ENCODE results near the gene DOCK6.

Gene DOCK6

GRCh38 chr19:11274533-11275086 is 12.3 kb upstream of the DOCK6 start:
- DNase-seq = no peak

DNA sequence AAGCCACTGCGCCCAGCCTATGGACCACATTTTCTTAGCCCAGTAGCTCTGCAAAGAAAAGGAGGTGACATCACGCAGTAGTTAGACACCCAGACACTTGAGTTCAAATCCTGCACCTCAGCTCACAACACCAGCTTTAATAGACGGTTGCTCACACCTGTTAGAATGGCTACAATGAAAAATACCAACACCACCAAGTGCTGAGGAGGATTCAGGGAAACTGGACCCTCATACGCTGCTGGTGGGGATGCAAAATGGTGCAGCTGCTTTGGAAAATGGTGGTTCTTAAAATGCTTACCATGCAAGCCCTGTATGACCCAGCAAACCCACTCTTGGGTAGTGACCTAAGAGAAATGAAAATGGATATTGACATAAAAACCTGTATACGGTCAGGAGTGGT is 11.7 kb upstream of the DOCK6 start:
- DNase-seq = no peak

DNA sequence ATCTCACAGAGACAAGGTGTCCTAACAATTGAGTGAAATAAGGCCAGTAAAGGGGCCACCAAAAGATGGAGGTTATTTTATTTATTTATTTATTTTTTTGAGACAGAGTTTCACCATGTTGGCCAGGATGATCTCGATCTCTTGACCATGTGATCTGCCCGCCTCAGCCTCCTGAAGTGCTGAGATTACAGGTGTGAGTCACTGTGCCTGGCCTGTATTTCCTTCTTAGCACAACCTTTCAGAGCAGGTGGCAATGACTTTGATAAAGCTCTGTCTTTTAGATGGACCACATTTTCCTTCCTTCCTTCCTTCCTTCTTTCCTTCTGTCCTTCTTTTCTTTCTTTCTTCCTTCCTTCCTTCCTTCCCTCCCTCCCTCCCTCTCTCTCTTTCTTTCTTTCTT is 11.0 kb upstream of the DOCK6 start:
- DNase-seq = no peak

DNA sequence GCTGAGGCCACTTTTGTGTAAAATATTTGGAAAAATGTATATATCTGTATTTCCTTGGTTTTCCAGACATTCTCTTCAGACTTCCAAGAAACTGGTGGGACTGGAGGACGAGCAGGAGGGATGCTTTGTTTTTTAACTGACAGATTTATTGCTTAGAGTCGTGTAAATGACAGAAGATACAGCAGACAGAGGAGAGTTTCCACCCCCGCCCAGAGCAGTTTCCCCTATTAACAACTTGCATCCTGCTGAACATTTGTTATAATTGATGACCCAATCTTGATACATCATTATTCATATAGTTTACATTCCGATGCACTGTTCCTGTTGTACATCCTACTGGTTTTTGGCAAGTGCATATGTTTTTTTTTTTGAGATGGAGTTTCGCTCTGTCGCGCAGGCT is 7.1 kb upstream of the DOCK6 start:
- DNase-seq = no peak

GRCh38 chr19:11268783-11269267 is 6.5 kb upstream of the DOCK6 start:
- DNase-seq = no peak

DNA sequence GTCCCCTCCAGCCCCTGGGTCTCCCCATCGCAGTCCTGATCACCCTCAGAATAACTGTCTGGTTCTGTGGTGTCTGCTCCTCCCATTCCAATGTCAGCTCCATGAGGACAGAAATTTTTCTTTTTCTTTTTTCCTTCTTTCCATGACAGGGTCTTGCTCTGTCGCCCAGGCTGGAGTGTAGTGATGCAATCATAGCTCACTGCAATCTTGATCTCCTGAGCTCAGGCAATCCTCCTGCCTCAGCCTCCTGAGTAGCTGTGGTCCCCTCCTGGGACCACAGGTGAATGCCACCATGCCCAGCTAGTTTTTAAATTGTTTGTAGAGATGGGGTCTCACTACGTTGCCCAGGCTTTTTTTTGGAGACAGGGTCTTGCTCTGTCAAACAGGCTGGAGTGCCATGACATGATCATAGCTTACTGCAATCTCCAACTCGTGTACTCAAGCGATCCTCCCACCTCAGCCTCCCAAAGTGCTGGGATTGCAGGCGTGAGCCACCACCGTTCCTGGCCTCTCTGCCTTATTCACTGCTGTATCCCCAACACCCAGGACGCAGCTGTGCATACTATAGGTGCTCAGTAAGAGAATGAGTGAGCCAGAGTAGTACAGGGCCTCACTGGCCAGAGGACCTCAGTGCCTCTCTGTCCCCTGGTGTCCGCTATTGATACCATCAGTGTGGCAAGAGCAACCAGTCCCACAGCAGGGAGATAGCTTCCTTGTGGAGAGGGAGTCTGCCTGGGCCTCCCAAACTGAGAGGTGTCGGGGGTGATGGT is 5.2 kb upstream of the DOCK6 start:
- no peak for DNase-seq

GRCh38 chr19:11265785-11266236 is 3.5 kb upstream of the DOCK6 start:
- DNase-seq = no peak

DNA sequence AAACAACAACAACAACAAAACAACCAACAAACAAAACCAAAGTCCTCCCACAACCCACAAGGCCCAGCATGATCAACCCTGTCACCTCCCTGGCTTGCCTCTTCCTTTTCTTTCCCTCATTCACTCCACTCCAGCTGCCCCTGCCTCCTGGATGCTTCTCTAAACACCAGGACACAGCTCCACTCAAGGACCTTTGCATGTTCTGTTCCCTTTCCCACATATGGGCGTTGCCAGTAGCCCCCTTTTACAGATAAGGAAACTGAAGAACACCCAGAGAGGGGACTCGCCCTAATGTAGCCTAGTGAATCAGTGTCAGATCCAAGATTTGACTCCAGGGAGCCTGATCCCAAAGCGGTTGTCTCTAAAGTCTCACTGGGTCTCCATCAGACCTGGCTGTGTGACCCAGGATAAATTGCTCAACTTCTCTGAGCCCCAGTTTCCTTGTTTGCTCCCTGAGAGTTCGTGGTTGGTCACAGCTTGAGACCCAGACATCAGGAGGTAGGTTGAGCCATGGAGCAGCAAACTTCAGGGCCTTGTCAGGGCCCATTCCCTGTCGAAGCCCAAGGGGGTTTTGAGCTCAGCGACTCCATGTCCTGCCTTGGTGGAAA is 3.0 kb upstream of the DOCK6 start:
- no peak for DNase-seq

DNA sequence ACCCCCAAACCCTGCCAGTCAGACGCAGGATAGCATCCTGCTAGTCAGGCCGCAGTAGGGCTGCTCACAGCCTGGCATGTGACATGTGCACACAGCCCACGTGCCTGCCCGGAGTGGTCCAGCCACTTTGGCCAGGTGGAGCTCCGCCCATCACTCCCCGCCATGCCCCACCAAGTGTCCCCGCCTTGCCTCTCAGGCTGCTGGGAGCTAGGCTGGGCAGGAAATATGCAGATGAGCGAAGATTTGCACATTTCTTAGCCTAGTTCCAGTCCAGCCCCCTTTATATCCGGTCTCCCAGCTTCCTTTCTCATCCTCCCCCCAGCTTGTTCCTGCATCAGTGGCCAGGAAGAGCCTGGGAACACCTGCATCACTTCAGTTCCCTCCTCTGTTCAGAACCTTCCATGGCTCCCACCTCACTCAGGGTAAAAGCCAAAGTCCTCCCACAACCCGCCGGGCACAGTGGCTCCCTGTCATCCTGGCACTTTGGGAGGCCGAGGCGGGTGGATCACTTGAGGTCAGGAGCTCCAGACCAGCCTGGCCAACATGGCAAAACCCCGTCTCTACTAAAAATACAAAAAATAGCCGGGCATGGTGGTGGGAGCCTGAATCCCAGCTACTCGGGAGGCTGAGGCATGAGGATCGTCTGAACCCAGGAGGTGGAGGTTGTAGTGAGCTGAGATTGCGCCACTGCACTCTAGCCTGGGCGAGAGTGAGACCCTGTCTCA is 2.3 kb upstream of the DOCK6 start:
- DNase-seq = no peak

DNA sequence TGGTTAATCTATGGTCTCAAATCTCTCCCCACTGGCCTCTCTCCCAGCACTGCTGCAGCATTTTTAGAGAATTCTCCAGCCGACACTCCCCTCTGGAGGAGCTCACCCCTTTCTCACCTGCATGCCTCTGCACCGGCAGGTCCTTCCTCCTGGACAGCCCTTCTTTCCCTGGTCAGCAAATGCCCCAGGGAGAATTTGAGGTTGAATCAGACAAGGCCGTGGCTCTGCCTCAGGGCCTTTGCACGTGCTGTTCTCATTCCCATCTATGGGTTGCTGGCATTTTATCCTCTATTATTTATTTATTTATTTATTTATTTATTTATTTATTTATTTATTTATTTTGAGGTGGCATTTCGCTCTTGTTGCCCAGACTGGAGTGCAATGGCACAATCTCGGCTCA is 1.4 kb upstream of the DOCK6 start:
- DNase-seq = no peak

- DNase-seq = no peak
Measured at GRCh38 chr19:11261431-11261970, 823 bp downstream of the DOCK6 start.

- DNase-seq = no peak
Measured at GRCh38 chr19:11260996-11261395, 1.3 kb downstream of the DOCK6 start.

DNA sequence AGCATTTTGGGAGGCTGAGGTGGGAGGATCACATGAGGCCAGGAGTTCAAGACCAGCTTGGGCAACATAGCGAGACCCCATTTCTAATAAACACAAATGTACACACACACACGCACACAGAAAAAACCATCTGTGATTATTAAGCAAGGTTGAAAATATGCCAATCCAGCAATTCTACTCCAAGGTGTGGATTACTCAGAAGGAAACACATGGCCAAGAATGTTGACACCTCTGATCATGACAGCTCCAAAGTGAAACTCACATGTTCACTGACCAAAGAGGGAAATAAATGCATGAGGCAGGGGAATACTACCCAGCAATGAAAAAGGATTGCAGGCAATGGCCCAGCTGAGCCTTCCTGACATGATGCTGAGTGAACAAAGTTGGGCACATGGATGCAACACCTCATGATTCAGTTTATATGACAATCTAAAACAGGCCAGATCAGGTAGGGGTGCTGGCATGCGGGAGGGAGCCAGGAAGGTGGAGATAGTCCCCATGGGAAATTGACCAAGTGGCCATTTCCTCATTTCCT is 4.4 kb downstream of the DOCK6 start:
- no peak for DNase-seq

DNA sequence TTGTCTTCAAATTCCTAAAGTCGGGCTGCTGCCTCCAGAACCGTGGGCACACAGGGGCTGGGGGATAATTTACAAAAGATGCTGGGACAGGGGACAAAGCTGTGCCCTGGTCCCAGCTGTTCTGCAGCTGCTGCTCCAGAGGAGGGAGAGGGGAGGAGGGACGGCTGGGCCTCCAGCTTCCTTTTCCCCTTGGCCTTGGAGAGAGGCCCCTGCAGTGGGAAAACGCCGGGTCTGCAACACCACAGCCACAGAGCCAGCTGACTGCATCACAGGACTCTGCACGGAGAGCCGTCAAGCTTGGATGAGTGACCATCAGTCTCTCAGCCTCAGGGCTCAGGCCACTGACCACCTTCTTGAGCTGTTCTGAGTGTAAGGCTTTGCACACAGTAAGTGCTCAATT is 6.1 kb downstream of the DOCK6 start:
- no peak for DNase-seq

GRCh38 chr19:11254666-11255065 is 7.7 kb downstream of the DOCK6 start:
- no peak for DNase-seq

GRCh38 chr19:11252665-11253355 is 9.5 kb downstream of the DOCK6 start:
- DNase-seq = no peak

- no peak for DNase-seq
Measured at GRCh38 chr19:11251650-11252314, 10.5 kb downstream of the DOCK6 start.

GRCh38 chr19:11251217-11251616 is 11.1 kb downstream of the DOCK6 start:
- no peak for DNase-seq

GRCh38 chr19:11248852-11249251 is 13.5 kb downstream of the DOCK6 start:
- DNase-seq = no peak

DNA sequence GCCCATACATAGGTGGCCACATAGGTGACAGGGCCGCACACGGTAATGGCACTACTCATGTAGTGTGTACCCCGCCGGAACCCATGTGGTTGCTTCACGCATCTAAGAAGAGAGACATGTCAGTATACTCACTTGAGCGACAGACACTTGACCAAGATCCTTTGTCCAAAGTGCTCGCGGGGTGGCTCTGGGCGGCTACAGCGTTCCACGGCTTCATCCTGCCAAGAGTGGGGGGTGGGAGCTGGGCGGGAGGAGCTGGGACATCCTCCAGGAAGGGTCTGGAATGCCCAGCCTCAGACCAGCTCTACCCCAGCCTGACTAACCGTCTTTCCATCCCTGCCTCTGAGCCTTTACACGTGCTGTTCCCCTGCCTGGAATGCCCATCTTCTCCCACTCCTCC is 14.4 kb downstream of the DOCK6 start:
- DNase-seq = no peak

DNA sequence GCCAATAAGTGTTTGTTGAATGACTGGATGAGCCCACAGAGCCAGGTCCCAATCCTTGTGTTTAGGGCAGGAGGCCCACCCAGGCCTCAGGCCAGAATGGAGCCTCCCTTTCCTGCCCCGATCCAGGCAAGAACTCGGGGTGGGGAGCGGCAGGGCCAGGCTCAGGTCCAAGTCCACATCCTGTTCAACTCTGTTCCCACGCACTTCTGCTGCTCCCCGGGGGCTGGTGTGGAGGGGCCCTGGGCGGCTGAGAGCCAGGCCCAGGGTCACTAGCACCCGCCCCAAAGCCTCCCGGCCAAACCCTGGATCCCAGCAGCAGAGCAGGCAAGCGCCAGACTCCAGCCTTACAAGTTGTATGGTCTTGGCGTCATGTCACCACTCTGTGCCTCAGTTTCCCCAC is 14.9 kb downstream of the DOCK6 start:
- DNase-seq = no peak

GRCh38 chr19:11246941-11247340 is 15.4 kb downstream of the DOCK6 start:
- DNase-seq = no peak

Measured in activated T-cell treated with anti-CD3 and anti-CD28 coated beads for 4 hours (primary cell).